Neural cell (in vitro differentiated cells): ENCODE measurements around the gene IP6K3. TPM values are rescaled to one million over a fixed set of nuclear protein-coding genes. Genes with fewer than 3 reads are reported as not detected.

ENCODE experiments used
- H2AFZ ChIP-seq: fragments of 200-600, 300-800 bp; sonication (generic), shearing (Covaris generic); 2 replicates; pipeline ENCODE4 v1.6.0; 2014; ENCODE audit warnings: low read depth, mild to moderate bottlenecking, antibody characterized with exemption, low read length, moderate library complexity
- H3F3A ChIP-seq: fragments of 200-600 bp; shearing (Covaris generic); 2 replicates; pipeline ENCODE4 v1.6.1; 2016; ENCODE audit warnings: mild to moderate bottlenecking, moderate library complexity, mixed read lengths, antibody characterized with exemption, low read length; ENCODE audit not compliant: insufficient read depth, poor library complexity, severe bottlenecking
- H3K27ac ChIP-seq: fragments of 200-600, 300-800 bp; sonication (generic), shearing (Covaris generic); 2 replicates; pipeline ENCODE4 v1.5.1; 2014; ENCODE audit warnings: mild to moderate bottlenecking, low read length, moderate library complexity
- H3K27me3 ChIP-seq: fragments of 300-800, 200-600 bp; sonication (generic), shearing (Covaris generic); 2 replicates; pipeline ENCODE4 v1.6.0; 2014; ENCODE audit warnings: mild to moderate bottlenecking, low read depth, low read length, moderate library complexity; ENCODE audit not compliant: insufficient read depth
- H3K36me3 ChIP-seq: fragments of 300-800, 200-600 bp; sonication (generic), shearing (Covaris generic); 2 replicates; pipeline ENCODE4 v1.5.1; 2014; ENCODE audit warnings: mild to moderate bottlenecking, antibody characterized with exemption, low read length, moderate library complexity; ENCODE audit not compliant: insufficient read depth
- H3K4me2 ChIP-seq: fragments of 300-800, 200-600 bp; sonication (generic), shearing (Covaris generic); 2 replicates; pipeline ENCODE4 v1.6.0; 2014; ENCODE audit warnings: mild to moderate bottlenecking, low read length
- H3K4me3 ChIP-seq: fragments of 300-800, 200-600 bp; sonication (generic), shearing (Covaris generic); 2 replicates; pipeline ENCODE4 v1.5.1; 2014; ENCODE audit warnings: mild to moderate bottlenecking, low read length, moderate library complexity
- H3K79me2 ChIP-seq: fragments of 200-600 bp; shearing (Covaris generic); replicated peaks from 2 replicates; pipeline ENCODE4 v1.6.0; 2014; ENCODE audit warnings: mild to moderate bottlenecking, low read length, moderate library complexity; ENCODE audit not compliant: insufficient read depth
- H3K9ac ChIP-seq: fragments of 300-800, 200-600 bp; sonication (generic), shearing (Covaris generic); 2 replicates; pipeline ENCODE4 v1.6.1; 2016; ENCODE audit warnings: mild to moderate bottlenecking, low read length, mixed read lengths
- H3K9me2 ChIP-seq: fragments of 200-600 bp; shearing (Covaris generic); 2 replicates; pipeline ENCODE4 v1.6.1; 2016; ENCODE audit warnings: mild to moderate bottlenecking, low read length, mixed read lengths; ENCODE audit not compliant: insufficient read depth
- H3K9me3 ChIP-seq: fragments of 200-600, 300-800 bp; sonication (generic), shearing (Covaris generic); 2 replicates; pipeline ENCODE4 v1.6.1; 2016; ENCODE audit warnings: mild to moderate bottlenecking, mixed run types, low read length, moderate library complexity, mixed read lengths
- H4K20me1 ChIP-seq: fragments of 200-600 bp; shearing (Covaris generic); 2 replicates; pipeline ENCODE4 v1.6.1; 2016; ENCODE audit warnings: mild to moderate bottlenecking, mixed run types; ENCODE audit not compliant: insufficient read depth
- EP300 ChIP-seq: fragments of 450-650 bp; conservative IDR thresholded peaks from 2 replicates; pipeline ENCODE4 v1.6.1; 2014; ENCODE audit warnings: antibody characterized with exemption, mild to moderate bottlenecking, moderate library complexity; ENCODE audit not compliant: poor library complexity, severe bottlenecking
- EZH2 ChIP-seq: fragments of 200-600, 300-800 bp; shearing (Covaris generic), sonication (generic); IDR thresholded peaks from 2 replicates; pipeline ENCODE4 v1.6.1; 2014; ENCODE audit warnings: antibody characterized with exemption, low read length, borderline replicate concordance, mild to moderate bottlenecking; ENCODE audit not compliant: insufficient read depth, poor library complexity, severe bottlenecking
- MXI1 ChIP-seq: fragments of 450-650 bp; conservative IDR thresholded peaks from 2 replicates; pipeline ENCODE4 v1.6.1; 2014; ENCODE audit warnings: antibody characterized with exemption, mild to moderate bottlenecking; ENCODE audit not compliant: poor library complexity, severe bottlenecking
- POLR2AphosphoS5 ChIP-seq: IDR thresholded peaks from 2 replicates; pipeline ENCODE4 v1.6.1; 2012
- RAD21 ChIP-seq: fragments of 450-650 bp; conservative IDR thresholded peaks from 2 replicates; pipeline ENCODE4 v1.6.1; 2014; ENCODE audit warnings: antibody characterized with exemption, mild to moderate bottlenecking, moderate library complexity
- TAF1 ChIP-seq: IDR thresholded peaks from 2 replicates; pipeline ENCODE4 v1.6.1; 2012; ENCODE audit warnings: low read depth
- polyA plus RNA-seq: library from polyadenylated mRNA; depleted of rRNA; stranded (reverse); fragments of >200 nt; gene quantifications from 2 replicates; pipeline ENCODE4 v1.2.3, GENCODE V29; 2014
- TF ChIP-seq, protein P1 (sequence below): IDR thresholded peaks from 2 replicates; pipeline ENCODE4 v1.6.1; 2012; ENCODE audit warnings: borderline replicate concordance
- TF ChIP-seq, protein P2 (sequence below): fragments of 450-650 bp; IDR thresholded peaks from 2 replicates; pipeline ENCODE4 v1.5.1; 2014; ENCODE audit warnings: antibody characterized with exemption, mild to moderate bottlenecking, moderate library complexity; ENCODE audit not compliant: poor library complexity, severe bottlenecking

The IP6K3 gene
- polyA plus RNA-seq, 1 donor from 2014 or later = not detected

DNA sequence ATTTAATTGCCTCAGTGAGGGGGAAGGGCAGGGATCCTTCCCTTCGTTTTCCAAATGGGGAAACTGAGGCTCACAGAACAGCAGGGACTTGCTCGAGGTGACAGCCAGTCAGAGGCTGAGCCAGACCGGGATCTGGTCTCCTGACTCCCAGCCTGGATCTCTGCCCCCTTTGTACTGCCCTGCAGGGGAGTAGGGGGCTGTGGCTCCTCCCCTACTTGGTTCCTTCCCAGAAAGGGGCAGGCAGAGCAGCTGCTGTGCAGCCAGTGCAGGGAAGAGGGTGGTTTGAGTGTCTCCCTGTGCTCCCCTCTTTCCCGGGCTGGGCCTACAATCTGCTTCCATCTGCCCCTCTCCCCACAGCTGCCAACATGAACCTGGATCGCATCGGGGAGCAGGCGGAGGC, 72.9 kb downstream of the IP6K3 start:
- H3K9ac ChIP-seq = no peak overlapping the region
- H3F3A ChIP-seq = no peaks in the 10 kb centered on the region
- no peaks in the 10 kb centered on the region for H3K79me2 ChIP-seq
- H2AFZ ChIP-seq = no peak overlapping the region
- no peaks in the 10 kb centered on the region for H3K27me3 ChIP-seq
- H4K20me1 ChIP-seq = no peaks in the 10 kb centered on the region
- H3K36me3 ChIP-seq = no peaks in the 10 kb centered on the region
- TF ChIP-seq, protein P1, sequence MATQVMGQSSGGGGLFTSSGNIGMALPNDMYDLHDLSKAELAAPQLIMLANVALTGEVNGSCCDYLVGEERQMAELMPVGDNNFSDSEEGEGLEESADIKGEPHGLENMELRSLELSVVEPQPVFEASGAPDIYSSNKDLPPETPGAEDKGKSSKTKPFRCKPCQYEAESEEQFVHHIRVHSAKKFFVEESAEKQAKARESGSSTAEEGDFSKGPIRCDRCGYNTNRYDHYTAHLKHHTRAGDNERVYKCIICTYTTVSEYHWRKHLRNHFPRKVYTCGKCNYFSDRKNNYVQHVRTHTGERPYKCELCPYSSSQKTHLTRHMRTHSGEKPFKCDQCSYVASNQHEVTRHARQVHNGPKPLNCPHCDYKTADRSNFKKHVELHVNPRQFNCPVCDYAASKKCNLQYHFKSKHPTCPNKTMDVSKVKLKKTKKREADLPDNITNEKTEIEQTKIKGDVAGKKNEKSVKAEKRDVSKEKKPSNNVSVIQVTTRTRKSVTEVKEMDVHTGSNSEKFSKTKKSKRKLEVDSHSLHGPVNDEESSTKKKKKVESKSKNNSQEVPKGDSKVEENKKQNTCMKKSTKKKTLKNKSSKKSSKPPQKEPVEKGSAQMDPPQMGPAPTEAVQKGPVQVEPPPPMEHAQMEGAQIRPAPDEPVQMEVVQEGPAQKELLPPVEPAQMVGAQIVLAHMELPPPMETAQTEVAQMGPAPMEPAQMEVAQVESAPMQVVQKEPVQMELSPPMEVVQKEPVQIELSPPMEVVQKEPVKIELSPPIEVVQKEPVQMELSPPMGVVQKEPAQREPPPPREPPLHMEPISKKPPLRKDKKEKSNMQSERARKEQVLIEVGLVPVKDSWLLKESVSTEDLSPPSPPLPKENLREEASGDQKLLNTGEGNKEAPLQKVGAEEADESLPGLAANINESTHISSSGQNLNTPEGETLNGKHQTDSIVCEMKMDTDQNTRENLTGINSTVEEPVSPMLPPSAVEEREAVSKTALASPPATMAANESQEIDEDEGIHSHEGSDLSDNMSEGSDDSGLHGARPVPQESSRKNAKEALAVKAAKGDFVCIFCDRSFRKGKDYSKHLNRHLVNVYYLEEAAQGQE = no peak
- H3K27ac ChIP-seq = no peak overlapping the region
- H3K9me3 ChIP-seq = no peaks in the 10 kb centered on the region
- no peak overlapping the region for H3K4me2 ChIP-seq
- no peaks in the 10 kb centered on the region for H3K9me2 ChIP-seq
- no peak overlapping the region for H3K4me3 ChIP-seq

DNA sequence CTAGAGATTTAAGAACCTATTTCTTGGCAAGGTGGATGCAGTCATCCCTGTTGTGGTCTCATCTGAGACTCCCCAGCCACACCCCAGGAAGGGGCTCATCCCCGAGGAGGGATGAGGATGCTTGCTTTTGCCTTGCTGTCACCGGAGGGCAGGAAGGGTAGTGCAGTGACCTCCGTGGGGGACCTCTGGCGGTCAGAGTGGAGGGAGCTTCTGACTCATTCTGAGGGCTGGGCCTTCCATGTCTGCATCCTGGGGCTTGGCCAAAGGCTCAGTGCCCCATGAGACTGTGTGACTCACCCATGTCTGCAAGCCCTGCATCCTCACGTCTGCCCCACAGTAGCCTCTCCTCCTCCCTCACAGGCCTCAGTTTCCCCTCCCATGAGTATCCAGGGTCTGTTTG, 73.9 kb downstream of the IP6K3 start:
- H3F3A ChIP-seq = no peaks in the 10 kb centered on the region
- H3K4me2 ChIP-seq = no peak overlapping the region
- H3K9me3 ChIP-seq = no peaks in the 10 kb centered on the region
- no peaks in the 10 kb centered on the region for H4K20me1 ChIP-seq
- no peaks in the 10 kb centered on the region for H3K36me3 ChIP-seq
- no peak overlapping the region for H3K27ac ChIP-seq
- no peak overlapping the region for H2AFZ ChIP-seq
- no peaks in the 10 kb centered on the region for H3K79me2 ChIP-seq
- H3K27me3 ChIP-seq = no peaks in the 10 kb centered on the region
- H3K4me3 ChIP-seq = no peak overlapping the region
- H3K9ac ChIP-seq = no peak overlapping the region
- H3K9me2 ChIP-seq = no peaks in the 10 kb centered on the region
- no peak for TF ChIP-seq EZH2
- TF ChIP-seq TAF1 = no peak

DNA sequence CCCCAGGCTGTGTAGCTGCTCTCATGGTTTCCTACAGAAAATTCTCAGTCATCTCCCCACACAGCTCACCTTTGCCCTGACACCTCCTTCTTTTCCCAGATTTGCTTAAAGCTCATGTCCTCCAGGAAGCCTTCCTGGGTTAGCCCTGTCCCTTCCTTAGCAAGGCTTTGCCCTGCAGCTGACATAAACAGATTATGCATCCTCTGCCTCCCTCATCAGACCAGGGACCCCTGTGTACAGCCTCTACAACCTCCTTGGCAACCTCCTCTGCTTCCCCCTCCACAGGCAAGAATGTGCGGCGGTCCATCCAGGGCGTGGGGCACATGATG, 75.0 kb downstream of the IP6K3 start:
- no peak overlapping the region for H3K4me2 ChIP-seq
- TF ChIP-seq POLR2AphosphoS5 (no peak), TAF1 (no peak), EP300 (no peak), EZH2 (no peak), RAD21 (no peak), MXI1 (no peak)
- TF ChIP-seq, protein P2, sequence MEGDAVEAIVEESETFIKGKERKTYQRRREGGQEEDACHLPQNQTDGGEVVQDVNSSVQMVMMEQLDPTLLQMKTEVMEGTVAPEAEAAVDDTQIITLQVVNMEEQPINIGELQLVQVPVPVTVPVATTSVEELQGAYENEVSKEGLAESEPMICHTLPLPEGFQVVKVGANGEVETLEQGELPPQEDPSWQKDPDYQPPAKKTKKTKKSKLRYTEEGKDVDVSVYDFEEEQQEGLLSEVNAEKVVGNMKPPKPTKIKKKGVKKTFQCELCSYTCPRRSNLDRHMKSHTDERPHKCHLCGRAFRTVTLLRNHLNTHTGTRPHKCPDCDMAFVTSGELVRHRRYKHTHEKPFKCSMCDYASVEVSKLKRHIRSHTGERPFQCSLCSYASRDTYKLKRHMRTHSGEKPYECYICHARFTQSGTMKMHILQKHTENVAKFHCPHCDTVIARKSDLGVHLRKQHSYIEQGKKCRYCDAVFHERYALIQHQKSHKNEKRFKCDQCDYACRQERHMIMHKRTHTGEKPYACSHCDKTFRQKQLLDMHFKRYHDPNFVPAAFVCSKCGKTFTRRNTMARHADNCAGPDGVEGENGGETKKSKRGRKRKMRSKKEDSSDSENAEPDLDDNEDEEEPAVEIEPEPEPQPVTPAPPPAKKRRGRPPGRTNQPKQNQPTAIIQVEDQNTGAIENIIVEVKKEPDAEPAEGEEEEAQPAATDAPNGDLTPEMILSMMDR = no peak
- TF ChIP-seq, protein P1 = no peak

More for the DNA sequence above, 75.0 kb downstream of the IP6K3 start:
- no peaks in the 10 kb centered on the region for H3F3A ChIP-seq
- no peak overlapping the region for H3K27ac ChIP-seq
- no peaks in the 10 kb centered on the region for H3K36me3 ChIP-seq
- H3K9me3 ChIP-seq = no peaks in the 10 kb centered on the region
- no peak overlapping the region for H3K4me3 ChIP-seq
- H3K79me2 ChIP-seq = no peaks in the 10 kb centered on the region
- no peaks in the 10 kb centered on the region for H4K20me1 ChIP-seq
- H2AFZ ChIP-seq = no peak overlapping the region
- no peak overlapping the region for H3K9ac ChIP-seq
- no peaks in the 10 kb centered on the region for H3K27me3 ChIP-seq
- H3K9me2 ChIP-seq = no peaks in the 10 kb centered on the region
